GM19395 (cell line): Measurements from ENCODE around the gene CD164L2.
"Not testable (repeated sequence)": the region's sequence is repeated elsewhere in the genome, so short reads cannot be mapped to it uniquely, and the experiment has no call there.

Experiments
- ATAC-seq: cut with Tn5 transposase; IDR thresholded peaks from one replicate; pipeline ENCODE4 v1.9.1; 2021; ENCODE audit warnings: mild to moderate bottlenecking, moderate library complexity; ENCODE audit not compliant: unreplicated experiment

The CD164L2 gene

GRCh38 chr1:27383039-27383605 is at the start of gene CD164L2:
Gene CD164L2, minus strand, starts transcription at chr1:27383333. Its CDS starts 94 bp downstream, at chr1:27383239.
- ATAC-seq = no peak

- not testable (repeated sequence) for ATAC-seq
Measured at GRCh38 chr1:27432725-27433124, 49.6 kb upstream of the CD164L2 start.

GRCh38 chr1:27431601-27431940 is 48.4 kb upstream of the CD164L2 start:
- no peak for ATAC-seq

- ATAC-seq = no peak
Measured at GRCh38 chr1:27430903-27431600, 47.9 kb upstream of the CD164L2 start.

GRCh38 chr1:27429029-27429425 is 45.9 kb upstream of the CD164L2 start:
- no peak for ATAC-seq

- no peak for ATAC-seq
Measured at GRCh38 chr1:27428316-27429028, 45.3 kb upstream of the CD164L2 start.

- ATAC-seq = no peak
Measured at GRCh38 chr1:27427816-27428315, 44.7 kb upstream of the CD164L2 start.

GRCh38 chr1:27427329-27427728 is 44.2 kb upstream of the CD164L2 start:
- ATAC-seq = no peak

GRCh38 chr1:27423709-27424108 is 40.6 kb upstream of the CD164L2 start:
- no peak for ATAC-seq

- peak; percentile 74 for ATAC-seq
Measured at GRCh38 chr1:27418326-27419185, 35.4 kb upstream of the CD164L2 start.

GRCh38 chr1:27417713-27418112 is 34.6 kb upstream of the CD164L2 start:
- no peak for ATAC-seq

- no peak for ATAC-seq
Measured at GRCh38 chr1:27416387-27417111, 33.4 kb upstream of the CD164L2 start.

GRCh38 chr1:27414091-27414490 is 31.0 kb upstream of the CD164L2 start:
- ATAC-seq = no peak

- ATAC-seq = no peak
Measured at GRCh38 chr1:27413004-27413403, 29.9 kb upstream of the CD164L2 start.

- no peak for ATAC-seq
Measured at GRCh38 chr1:27412502-27412901, 29.4 kb upstream of the CD164L2 start.

- no peak for ATAC-seq
Measured at GRCh38 chr1:27410709-27411108, 27.6 kb upstream of the CD164L2 start.

- ATAC-seq = no peak
Measured at GRCh38 chr1:27409669-27410068, 26.5 kb upstream of the CD164L2 start.

GRCh38 chr1:27408151-27408550 is 25.0 kb upstream of the CD164L2 start:
- ATAC-seq = no peak

GRCh38 chr1:27406791-27407190 is 23.7 kb upstream of the CD164L2 start:
- ATAC-seq = not testable (repeated sequence)

GRCh38 chr1:27406362-27406680 is 23.2 kb upstream of the CD164L2 start:
- ATAC-seq = no peak
